Measurements from ENCODE around the gene ATG4B.

DNA sequence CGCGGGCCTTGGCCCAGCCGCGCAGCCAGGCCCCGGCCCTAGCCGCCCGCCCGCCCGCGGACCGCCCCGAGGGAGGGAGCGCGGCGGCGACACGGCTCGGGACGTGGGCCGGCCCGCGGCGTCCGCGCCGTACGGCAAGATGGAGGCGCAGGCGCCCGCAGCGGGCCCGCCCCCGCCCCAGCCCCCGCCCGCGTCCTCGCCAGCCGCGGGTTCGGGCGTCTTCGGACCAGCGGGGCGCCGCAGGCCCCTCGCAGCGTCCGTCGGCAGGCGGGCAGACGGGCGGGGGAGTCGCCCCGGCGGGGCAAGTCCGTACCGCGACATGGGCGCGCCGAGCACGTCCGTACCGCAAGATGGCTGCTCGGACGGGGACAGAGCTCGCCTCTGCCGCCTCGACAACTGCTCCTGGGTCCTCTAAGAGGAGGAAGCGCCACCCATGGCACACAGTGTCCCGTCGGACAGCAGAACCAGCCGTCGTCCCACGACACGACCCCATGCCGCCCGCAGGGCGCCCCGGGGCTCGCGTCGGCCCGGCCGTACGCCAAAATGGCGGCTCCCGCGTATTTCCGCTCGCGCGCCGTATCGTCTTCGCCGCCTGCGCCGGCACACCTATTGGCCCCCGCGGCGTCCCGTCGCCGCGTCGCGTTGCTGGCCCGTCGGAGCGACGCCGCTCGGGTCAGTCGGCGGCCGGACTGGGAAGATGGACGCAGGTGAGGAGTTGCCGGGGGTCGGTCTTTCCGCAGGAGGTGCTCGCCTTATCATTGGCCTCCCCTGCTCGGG lies at the start of gene ATG4B, which contains the start of gene THAP4:
- no peak for TF ChIP-seq EZH2phosphoT487 (conservative IDR thresholded peaks at IDR 0.05; ENCODE audit: low read length)
- TF ChIP-seq, protein P1, sequence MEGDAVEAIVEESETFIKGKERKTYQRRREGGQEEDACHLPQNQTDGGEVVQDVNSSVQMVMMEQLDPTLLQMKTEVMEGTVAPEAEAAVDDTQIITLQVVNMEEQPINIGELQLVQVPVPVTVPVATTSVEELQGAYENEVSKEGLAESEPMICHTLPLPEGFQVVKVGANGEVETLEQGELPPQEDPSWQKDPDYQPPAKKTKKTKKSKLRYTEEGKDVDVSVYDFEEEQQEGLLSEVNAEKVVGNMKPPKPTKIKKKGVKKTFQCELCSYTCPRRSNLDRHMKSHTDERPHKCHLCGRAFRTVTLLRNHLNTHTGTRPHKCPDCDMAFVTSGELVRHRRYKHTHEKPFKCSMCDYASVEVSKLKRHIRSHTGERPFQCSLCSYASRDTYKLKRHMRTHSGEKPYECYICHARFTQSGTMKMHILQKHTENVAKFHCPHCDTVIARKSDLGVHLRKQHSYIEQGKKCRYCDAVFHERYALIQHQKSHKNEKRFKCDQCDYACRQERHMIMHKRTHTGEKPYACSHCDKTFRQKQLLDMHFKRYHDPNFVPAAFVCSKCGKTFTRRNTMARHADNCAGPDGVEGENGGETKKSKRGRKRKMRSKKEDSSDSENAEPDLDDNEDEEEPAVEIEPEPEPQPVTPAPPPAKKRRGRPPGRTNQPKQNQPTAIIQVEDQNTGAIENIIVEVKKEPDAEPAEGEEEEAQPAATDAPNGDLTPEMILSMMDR (IDR thresholded peaks at IDR 0.05; ENCODE audit: insufficient read depth, low read length, poor library complexity, severe bottlenecking): no peak
